IPS-NIHi7 (cell line): ENCODE results near the gene IRF8.
"Not testable (repeated sequence)": the region's sequence is repeated elsewhere in the genome, so short reads cannot be mapped to it uniquely, and the experiment has no call there.

Experiments used
- DNase-seq: peaks from one replicate; pipeline ENCODE4 v3.0.0; 2012; ENCODE audit warnings: mixed read lengths; ENCODE audit errors: extremely low spot score

The IRF8 gene

DNA sequence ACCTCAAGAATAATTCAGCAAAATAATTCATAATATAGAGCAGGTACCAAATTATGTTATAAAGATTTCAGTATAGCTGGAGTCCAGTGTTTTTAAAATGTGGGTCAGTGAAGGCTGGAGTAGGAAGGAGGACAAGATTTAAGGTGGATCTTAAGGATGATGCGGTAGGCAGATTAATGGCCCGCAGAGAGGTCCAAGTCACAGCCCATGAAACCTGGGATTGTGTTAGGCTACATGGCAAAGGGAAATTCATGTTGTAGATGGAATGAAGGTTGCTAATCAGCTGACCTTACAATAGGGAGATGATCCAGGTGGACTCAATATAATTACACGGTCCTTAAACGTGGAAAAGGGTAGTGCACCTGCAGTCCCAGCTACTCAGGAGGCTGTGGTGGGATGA, 6.2 kb upstream of the IRF8 start:
- no peak for DNase-seq

GRCh38 chr16:85894266-85894665, 4.7 kb upstream of the IRF8 start:
- no peak for DNase-seq

DNA sequence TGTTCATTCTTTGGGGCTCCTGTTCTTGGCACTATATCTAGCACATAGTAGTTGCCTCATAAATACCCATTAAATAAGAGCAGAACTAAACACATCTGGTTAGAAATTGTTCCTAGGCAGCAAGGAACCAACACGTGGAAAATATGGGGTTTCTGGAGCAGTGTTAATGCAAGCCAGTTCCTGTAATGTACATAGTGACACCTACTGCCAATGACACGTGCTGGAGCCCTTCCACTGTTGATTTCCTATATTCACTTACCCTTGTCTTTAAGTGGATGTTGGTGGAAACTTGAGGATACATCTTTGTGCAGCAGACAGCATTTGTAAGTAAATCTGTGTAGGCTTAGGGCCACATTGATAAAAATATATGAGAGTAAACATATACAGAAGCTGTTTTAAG, 1.6 kb upstream of the IRF8 start:
- DNase-seq, result no peak

DNA sequence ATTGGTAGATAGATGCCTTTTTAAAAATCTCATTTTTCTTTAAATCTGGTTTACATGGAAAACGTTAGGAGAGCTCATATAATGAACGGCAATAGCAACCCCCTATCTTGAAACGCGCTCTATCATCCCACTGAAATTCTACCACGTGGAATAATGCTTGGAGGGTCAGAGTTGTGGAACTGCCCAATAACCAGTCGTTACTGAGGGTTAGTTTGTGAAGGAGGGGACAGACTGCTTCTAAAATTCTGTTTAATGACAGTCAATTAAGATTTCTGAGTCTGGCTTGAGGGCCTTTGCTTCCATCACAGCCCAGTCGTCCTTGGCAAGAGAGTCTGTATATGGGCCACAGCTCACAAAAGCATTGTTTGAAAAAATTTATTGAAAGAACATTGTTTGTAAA, 482 bp downstream of the IRF8 start:
- no peak for DNase-seq

GRCh38 chr16:85900027-85900792, 1.2 kb downstream of the IRF8 start:
- no peak for DNase-seq

DNA sequence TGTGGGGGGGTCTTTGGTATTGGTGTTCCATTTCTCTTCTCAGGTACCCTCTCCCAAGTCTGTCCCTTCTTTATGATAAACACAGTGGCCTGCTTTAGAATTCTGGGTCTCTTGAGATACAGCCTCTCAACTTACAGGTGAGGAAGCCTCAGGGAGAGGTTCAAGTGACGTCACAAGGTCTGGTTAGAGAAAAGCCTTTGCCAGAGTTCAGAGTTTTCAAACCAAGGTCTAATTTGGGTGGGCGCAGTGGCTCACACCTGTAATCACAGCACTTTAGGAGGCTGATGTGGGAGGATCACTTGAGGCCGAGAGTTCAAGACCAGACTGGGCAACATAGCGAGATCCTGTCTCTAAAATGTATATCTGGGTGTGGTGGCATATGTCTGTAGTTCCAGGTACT, 2.1 kb downstream of the IRF8 start:
- no peak for DNase-seq

GRCh38 chr16:85901773-85902365, 2.9 kb downstream of the IRF8 start:
- DNase-seq, result no peak

DNA sequence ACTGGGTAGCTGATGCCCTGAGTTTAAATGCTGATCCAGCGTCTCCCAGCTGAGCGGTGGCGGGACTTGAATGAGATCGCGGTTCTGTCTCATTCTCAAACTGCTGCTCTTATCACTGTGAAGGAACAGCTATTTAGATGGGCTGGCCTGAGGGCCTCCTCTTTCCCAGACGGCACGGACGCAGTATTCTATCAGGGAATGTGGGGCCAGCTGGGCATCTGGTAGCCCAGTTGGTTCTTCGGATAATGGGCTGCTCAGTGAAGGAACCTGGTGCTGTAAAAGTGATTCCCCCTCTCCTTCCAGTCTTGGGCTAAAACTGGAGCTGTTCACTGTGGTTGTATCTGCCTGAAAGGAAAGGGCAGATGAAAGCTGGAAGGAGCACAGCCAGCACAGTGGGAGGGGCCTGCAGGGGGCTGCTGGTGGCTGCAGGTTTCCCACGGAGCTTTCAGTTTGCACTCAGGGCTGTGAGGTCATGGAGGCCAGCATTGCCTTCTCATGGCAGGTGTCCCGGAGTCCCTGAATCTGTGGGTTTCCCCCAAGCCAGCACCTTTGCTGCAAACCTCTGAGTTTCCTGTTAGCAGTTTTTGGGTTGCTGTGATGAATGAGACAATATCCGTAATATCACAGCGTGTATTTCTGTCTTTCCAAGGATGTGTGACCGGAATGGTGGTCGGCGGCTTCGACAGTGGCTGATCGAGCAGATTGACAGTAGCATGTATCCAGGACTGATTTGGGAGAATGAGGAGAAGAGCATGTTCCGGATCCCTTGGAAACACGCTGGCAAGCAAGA, 3.6 kb downstream of the IRF8 start:
- DNase-seq, result no peak

- DNase-seq, result no peak
These were observed 4.6 kb downstream of the IRF8 start for GRCh38 chr16:85903559-85903958.

DNA sequence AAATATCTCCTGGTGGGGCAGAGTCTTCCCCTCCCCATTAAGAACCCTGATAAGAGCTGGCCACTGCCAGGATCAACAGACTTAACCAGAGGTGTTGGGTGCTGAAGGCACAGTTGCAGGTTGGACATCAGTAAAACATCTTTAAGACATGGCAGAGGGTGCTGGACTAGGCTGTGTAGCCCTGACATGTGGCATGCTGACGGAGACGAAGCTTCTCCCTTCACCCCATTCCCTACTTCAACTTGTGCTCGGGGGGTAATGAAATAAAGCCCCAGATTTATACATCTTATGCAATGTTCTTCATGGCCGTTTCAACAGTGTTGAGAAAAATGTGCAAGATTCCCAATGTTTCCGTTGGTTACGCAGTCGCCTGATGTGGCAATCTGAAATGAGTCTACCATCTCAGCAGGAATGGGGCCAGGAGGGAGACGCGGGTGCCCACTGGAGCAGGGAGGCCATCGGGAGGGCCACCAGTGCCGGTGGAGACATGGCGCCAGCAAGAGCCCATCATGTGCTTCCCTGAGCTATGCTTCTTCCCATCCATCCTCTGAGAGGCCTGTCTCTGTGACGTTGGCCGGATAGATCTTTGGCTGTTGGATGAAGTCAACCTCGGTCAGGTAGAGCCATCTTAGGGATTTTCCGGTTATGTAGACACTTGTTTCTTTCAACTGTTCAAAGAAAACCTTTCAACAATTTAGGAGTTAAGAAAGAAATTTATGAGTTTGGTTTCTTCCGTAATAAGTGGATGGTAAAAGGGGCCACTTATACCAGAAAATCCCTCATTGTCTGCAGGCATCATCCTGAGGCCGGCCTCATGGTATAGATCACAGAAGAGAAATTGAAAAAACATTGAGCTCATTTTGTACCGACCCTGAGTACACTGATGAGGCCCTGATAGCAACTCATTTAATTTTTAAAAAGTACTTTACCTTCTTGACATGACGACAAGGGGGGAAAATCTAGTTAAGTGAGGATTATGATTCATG, 6.4 kb downstream of the IRF8 start:
- DNase-seq, result no peak

DNA sequence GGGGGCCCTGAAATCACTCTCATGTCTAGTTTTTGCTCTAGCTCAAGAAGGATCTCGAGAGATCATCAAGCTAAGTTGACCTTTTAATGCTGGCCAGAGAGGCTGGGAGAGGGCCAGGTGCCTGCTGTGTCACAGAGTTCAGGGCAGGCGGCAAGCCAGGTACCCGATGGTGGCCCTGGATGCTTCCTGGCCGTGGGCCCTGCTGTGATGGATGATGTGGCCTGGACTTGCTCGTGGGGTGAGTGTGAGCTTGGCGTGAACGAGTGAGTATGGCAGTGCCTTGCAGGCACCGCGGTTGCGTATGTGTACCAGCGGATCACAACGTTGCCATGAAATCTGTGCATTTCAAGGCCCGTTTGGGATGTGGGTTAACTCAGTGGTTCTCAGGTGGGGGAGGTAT, 7.4 kb downstream of the IRF8 start:
- DNase-seq, result no peak

DNA sequence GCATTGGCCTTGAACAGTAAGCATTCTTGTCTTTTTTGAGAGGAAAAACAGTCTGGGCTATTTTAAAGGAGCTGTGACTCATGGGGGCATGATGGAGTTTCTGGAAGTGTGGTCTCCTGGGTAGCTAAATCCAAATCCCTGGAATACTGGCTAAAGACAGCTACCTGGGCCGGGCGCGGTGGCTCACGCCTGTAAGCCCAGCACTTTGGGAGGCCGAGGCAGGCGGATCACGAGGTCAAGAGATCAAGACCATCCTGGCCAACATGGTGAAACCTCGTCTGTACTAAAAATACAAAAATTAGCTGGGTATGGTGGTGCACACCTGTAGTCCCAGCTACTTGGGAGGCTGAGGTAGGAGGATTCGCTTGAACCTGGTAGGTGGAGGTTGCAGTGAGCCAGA, 8.3 kb downstream of the IRF8 start:
- DNase-seq, result not testable (repeated sequence)

DNA sequence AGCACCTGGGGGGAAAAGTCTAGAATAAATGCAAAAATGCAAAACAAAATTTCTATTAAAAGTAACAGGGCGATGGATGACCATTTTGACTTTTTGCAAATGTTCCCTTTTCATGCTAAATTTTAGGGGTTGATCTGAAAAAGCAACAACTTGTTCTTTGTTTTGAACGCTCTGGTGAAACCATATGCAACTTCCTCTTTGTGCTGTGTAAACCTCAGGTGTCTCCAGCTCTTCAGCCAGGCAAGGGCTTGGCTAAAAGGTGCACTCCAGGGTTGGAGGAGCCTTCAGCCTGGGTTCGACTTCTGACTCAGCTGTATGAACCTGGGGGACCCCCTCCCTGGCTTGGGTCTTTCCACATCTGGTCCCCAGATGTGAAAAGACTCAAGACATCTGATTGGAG, 9.5 kb downstream of the IRF8 start:
- no peak for DNase-seq

- DNase-seq, result no peak
These were observed 10.1 kb downstream of the IRF8 start for GRCh38 chr16:85908889-85909589.

GRCh38 chr16:85909932-85910853, 11.2 kb downstream of the IRF8 start:
- DNase-seq, result no peak

DNA sequence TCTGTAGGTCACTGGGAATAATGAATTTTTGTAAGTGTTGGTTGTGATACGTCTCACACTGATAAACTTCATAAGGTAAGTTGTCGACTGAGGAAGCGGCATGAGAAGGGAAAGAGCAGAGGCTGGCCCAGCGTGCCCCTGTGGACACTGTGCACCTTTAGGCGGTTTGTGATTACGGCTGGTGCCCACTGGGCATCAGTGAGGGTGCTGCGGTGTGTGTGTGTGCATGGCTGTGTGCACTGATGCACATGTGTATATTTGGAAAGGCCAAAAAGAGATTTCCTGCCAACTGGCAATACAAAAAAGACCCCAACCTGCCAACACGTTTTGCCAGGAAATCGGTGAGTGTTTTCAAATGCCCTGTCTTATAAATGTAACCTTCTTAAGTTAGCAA, 11.9 kb downstream of the IRF8 start:
- no peak for DNase-seq

DNA sequence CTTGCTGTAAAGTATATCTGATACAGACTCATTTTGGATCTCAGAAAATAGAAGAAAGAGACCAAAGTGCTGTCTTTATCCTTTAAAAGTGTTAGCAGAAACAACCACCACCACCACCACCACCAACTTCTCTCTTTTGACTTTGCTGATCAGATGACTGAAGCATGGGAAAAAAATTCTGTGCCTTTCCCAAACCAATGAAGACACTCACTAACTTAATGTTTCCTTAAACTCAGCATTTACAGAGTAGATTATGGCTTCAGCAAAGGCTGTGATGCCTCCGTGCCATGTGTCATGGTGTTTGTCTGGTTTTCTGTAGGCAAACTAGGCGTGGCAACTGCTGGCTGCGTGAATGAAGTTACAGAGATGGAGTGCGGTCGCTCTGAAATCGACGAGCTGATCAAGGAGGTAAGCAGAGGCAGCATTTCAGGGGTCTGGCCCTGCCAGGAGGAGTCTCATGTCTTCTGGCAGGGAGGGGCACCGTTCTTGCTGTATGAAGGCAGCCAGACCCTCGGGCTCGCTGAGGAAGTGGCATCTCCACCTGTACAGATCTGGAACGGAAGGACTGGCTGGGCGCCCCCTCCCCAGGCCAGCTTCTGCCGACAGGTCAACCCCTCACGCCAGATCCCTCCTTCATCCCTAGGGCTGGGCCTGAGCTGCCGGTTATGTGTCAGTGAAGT, 12.4 kb downstream of the IRF8 start:
- DNase-seq, result no peak

- no peak for DNase-seq
These were observed 13.4 kb downstream of the IRF8 start for GRCh38 chr16:85912211-85912974.

GRCh38 chr16:85913141-85913601, 14.2 kb downstream of the IRF8 start:
- DNase-seq, result no peak
